Measurements from ENCODE around the gene CAPN8.

Gene CAPN8

DNA sequence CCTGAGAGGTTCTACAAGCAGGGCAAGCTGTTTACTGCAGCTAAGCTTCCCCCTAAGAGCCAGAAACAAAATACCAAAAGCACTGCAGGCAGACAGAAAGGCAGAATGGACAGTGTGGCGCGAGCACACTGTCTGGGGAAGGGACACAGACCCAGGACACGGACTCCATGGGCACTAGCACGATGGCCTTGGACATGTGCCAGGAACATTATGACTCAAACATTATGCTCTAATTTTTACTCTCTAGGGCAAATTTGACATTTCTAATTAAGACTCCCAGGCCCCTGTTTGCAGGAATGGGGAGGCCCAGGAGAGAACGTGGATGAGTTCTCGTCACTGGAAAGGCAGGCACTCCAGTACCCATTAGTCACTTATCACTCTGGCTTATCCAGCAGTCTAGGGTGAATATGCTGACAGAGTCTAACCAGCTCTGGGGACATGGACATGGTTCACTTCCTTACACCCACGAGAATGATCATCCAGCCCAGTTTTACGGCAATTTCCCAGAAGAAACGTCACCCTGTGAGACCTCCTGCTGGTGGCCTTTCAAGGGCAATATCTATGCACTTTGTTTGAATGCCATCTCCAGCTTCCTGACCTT, 45.1 kb downstream of the CAPN8 start:
- no peak overlapping the region for H3K4me3 ChIP-seq (replicated peaks; ENCODE audit: low read depth, low read length)
- TF ChIP-seq, protein P1, sequence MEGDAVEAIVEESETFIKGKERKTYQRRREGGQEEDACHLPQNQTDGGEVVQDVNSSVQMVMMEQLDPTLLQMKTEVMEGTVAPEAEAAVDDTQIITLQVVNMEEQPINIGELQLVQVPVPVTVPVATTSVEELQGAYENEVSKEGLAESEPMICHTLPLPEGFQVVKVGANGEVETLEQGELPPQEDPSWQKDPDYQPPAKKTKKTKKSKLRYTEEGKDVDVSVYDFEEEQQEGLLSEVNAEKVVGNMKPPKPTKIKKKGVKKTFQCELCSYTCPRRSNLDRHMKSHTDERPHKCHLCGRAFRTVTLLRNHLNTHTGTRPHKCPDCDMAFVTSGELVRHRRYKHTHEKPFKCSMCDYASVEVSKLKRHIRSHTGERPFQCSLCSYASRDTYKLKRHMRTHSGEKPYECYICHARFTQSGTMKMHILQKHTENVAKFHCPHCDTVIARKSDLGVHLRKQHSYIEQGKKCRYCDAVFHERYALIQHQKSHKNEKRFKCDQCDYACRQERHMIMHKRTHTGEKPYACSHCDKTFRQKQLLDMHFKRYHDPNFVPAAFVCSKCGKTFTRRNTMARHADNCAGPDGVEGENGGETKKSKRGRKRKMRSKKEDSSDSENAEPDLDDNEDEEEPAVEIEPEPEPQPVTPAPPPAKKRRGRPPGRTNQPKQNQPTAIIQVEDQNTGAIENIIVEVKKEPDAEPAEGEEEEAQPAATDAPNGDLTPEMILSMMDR (IDR thresholded peaks at IDR 0.05; ENCODE audit: low read length, missing control alignments), result no peak
- no peak for DNase-seq (ENCODE audit: low read depth)

DNA sequence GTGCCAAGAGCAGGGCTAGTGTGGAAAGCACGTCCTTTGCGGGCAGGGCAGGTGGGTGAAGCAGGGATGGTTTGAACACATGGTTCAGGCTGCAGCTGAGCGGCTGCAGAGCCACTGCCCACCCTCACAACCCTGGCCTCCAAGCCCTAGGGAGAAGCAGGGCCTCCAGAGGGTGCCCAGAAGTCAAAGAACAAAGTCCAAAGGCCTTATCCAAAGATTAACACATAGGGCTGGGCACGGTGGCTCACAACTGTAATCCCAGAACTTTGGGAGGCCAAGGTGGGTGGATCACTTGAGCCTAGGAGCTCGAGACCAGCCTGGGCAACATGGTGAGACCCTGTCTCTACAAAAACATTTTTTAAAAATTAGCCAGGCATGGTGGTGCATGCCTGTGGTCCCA, 46.8 kb downstream of the CAPN8 start:
- no peak for DNase-seq (ENCODE audit: low read depth)
- H3K4me3 ChIP-seq (replicated peaks; ENCODE audit: low read depth, low read length), result no peak overlapping the region
- TF ChIP-seq, protein P1 (IDR thresholded peaks at IDR 0.05; ENCODE audit: low read length, missing control alignments), result no peak

DNA sequence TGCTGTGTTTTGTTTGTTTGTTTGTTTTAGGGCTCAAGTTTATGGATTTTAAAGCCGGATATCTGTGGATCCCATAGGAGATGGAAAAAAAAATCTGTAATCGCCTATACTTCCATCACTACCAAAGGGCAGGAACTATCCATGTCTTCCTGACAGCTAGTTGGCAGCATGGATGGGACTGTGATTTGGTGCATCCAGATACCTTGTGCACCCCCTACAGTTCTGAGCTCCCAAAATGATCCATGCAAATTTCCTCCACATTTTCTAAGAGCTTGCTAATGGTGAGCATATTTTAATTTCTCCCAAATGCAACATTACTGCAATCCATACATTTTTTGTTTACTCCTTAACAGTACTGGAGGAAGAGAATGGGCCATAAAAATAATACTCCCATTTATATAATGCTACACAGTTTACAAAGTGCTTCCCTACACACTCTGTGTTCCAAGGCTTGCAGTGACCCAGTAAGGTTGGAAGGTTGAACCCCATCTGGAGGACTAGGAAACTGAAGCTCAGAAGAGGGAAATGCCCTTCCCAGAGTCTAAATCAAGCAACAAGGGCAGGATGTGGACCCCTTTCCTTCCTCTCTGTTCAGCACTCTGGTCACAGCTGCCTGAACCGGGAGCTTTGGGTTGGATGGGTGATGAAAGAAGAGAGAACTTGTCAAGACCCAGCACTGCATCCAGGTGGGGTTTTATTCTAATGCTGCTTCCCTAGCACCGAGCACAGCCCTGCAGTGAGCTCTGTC, 48.0 kb downstream of the CAPN8 start:
- H3K4me3 ChIP-seq (replicated peaks; ENCODE audit: low read depth, low read length), result no peak overlapping the region
- TF ChIP-seq, protein P1 (IDR thresholded peaks at IDR 0.05; ENCODE audit: low read length, missing control alignments), result no peak
- DNase-seq (ENCODE audit: low read depth), result no peak

DNA sequence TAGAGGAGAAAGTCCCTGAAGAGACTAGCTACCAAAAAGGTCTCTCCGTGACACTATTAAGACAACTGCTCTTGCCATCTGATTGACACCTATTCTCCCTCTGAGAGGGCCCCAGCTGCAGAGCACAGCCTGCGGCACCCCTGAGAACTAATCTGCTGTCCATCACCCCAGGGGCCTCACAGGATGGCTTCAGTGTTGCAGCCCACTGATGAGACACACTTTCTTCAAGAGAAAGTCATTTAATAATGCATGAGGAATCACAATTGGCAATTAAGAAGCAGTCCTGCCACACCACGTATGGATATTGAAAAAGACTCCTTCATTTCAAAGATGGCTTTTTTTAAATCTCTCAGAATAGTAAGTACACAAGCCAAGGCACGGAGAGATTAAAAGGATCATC, 48.9 kb downstream of the CAPN8 start:
- no peak overlapping the region for H3K4me3 ChIP-seq (replicated peaks; ENCODE audit: low read depth, low read length)
- no peak for DNase-seq (ENCODE audit: low read depth)
- TF ChIP-seq, protein P1 (IDR thresholded peaks at IDR 0.05; ENCODE audit: low read length, missing control alignments), result no peak

DNA sequence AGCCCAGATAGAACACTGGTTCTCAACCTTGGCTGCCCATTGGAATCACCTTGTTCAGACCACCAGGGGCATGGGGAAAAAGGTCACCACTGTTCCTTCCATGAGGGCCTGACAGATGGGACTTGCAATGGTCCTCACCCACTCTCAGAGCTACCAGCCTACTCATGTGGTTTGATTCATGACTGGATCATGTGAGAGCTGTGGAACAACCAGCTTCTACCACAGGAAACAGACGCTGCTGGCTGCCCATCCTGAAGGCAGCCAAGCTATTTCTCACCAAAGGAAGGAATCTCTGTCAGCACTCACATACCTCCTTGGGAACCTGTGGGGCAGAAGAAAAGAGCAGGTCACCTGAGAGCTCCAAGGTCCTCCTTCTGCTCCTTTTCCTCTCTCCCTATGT, 53.6 kb downstream of the CAPN8 start:
- TF ChIP-seq, protein P1 (IDR thresholded peaks at IDR 0.05; ENCODE audit: low read length, missing control alignments), result no peak
- H3K4me3 ChIP-seq (replicated peaks; ENCODE audit: low read depth, low read length), result no peak overlapping the region
- no peak for DNase-seq (ENCODE audit: low read depth)

DNA sequence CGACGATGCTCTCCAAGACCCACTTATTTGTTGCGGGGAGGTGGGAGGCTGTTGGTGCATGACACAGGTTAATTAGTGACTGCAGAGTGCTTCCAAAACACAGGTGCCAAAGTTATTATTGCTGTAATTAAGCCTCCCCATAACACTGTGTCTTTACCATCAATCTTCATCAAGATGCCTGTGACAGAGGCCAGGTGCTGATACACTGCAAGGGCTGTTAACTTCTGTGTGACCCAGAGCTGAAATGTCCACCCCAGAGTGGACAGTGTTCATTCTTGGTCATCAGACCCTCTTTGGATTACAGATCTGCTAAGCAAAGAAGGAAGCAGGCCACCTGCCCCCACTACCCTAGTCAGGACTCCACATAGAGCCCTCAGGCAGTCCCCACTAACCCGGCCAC, 55.5 kb downstream of the CAPN8 start:
- no peak overlapping the region for H3K4me3 ChIP-seq (replicated peaks; ENCODE audit: low read depth, low read length)
- TF ChIP-seq, protein P1 (IDR thresholded peaks at IDR 0.05; ENCODE audit: low read length, missing control alignments), result no peak
- no peak for DNase-seq (ENCODE audit: low read depth)

DNA sequence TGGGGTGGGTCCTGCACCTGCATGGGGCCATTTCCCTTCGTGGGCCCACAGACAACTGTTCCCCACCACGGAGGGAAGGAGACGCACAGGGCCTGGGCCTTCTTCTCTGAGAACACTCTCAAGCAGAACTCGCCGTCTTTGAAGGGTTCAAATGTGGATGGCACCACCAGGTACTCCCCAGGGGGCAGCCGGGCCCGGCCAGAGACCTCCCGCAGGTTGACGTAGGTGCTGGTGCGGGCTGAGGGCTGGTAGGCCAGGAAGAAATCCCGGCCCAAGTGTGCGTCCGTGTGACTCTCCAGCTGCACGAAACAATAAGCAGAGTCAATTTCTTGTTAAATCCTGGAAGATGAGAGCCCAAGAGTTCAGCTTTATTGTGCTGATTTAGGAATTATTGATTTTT, 56.4 kb downstream of the CAPN8 start:
- no peak for DNase-seq (ENCODE audit: low read depth)
- H3K4me3 ChIP-seq (replicated peaks; ENCODE audit: low read depth, low read length), result no peak overlapping the region
- TF ChIP-seq, protein P1 (IDR thresholded peaks at IDR 0.05; ENCODE audit: low read length, missing control alignments), result no peak
